Measurements from ENCODE around the gene FNBP1L. TPM values are rescaled to one million over a fixed set of nuclear protein-coding genes. Genes with fewer than 3 reads are reported as not detected.

FNBP1L gene
- total and polyA plus RNA-seq, 9 of the 15 experiments (the other 6 are each of a cell fraction or from before 2014, with no cell fraction given) = 1.4 to 6.9 (median 5.9) TPM

- TF ChIP-seq ZNF277 (CRISPR knock-in tag; IDR thresholded peaks at IDR 0.05; ENCODE audit: borderline replicate concordance) (no peak), KAT7 (CRISPR knock-in tag; IDR thresholded peaks at IDR 0.05; ENCODE audit: borderline replicate concordance) (no peak), ZSCAN32 (CRISPR knock-in tag; IDR thresholded peaks at IDR 0.05) (no peak)
Measured at GRCh38 chr1:93603106-93603505, 155.2 kb downstream of the FNBP1L start (continued).

GRCh38 chr1:93603601-93604000, 155.7 kb downstream of the FNBP1L start:
- Histone ChIP-seq H3K27ac (ENCODE audit: extremely low read depth, low read depth, low read length) (no peak overlapping the region), H3K4me3 (no peak overlapping the region), H3K27me3 (ENCODE audit: control insufficient read depth in 2 of 2, insufficient read depth in 2 of 2, low read length in 2 of 2) (peaks cover 50 to 62% of the 10 kb centered on the region in 2 experiments), H3K9ac (ENCODE audit: insufficient read depth in 1 of 2, low read depth in 2 of 2, low read length in 2 of 2) (no peak overlapping the region), H3K9me1 (ENCODE audit: control insufficient read depth, insufficient read depth, low read length) (no peaks in the 10 kb centered on the region), H3K79me2 (ENCODE audit: control insufficient read depth, insufficient read depth, low read length) (no peaks in the 10 kb centered on the region), H4K20me1 (replicated peaks; ENCODE audit: control insufficient read depth, insufficient read depth, low read length) (no peaks in the 10 kb centered on the region; the same call in 1 of the 2 replicates), H3K36me3 (ENCODE audit: control insufficient read depth, insufficient read depth, low read length) (no peaks in the 10 kb centered on the region), H3K4me2 (ENCODE audit: insufficient read depth, low read length) (no peak overlapping the region), H3K4me1 (replicated peaks in 1 of 2; ENCODE audit: control insufficient read depth in 2 of 2, insufficient read depth in 2 of 2, low read length in 2 of 2) (no peaks in the 10 kb centered on the region), H2AFZ (ENCODE audit: low read depth, low read length) (no peak overlapping the region), H3K9me3 (replicated peaks; ENCODE audit: control insufficient read depth, insufficient read depth, low read depth, low read length) (no peaks in the 10 kb centered on the region)
- in situ Hi-C loops (cut with MboI) (no loop called here), intact Hi-C loops (cut with micrococcal nuclease) (no loop called here)
- 0% methylated on average over 4 of the region's 4 CpGs for WGBS (ENCODE audit: insufficient coverage, low coverage, missing lambda C conversion rate)
- POLR2A ChIA-PET = no interaction called here
- ATAC-seq (no peak), DNase-seq (ENCODE audit: extremely low read depth in 1 of 4, low spot score in 3 of 4) (no peak), FAIRE-seq (no peak)
- CTCF ChIA-PET (ENCODE audit: low intra/inter-chr PET ratio) = no interaction called here
- BruUV-seq (replicated peaks) = no TSS peak
- TF ChIP-seq ETS2 (tag; IDR thresholded peaks at IDR 0.05; ENCODE audit: borderline replicate concordance, poor library complexity, severe bottlenecking) (no peak), RNF219 (CRISPR knock-in tag; IDR thresholded peaks at IDR 0.05) (no peak), DDX20 (tag; IDR thresholded peaks at IDR 0.05; ENCODE audit: low read depth) (no peak), MTA3 (IDR thresholded peaks at IDR 0.05; ENCODE audit: borderline replicate concordance) (no peak), ZNF512 (tag; IDR thresholded peaks at IDR 0.05) (no peak), SMARCC2 (IDR thresholded peaks at IDR 0.05; ENCODE audit: low read depth) (no peak), ZNF780A (CRISPR knock-in tag; IDR thresholded peaks at IDR 0.05) (no peak), E2F5 (CRISPR knock-in tag; IDR thresholded peaks at IDR 0.05) (no peak), ZNF133 (CRISPR knock-in tag; IDR thresholded peaks at IDR 0.05) (no peak), ZNF644 (tag; IDR thresholded peaks at IDR 0.05; ENCODE audit: low read depth) (no peak), SPI1 (IDR thresholded peaks at IDR 0.05; ENCODE audit: borderline replicate concordance, low read depth, low read length) (no peak), POLR3G (IDR thresholded peaks at IDR 0.05; ENCODE audit: extremely low read depth, insufficient read length, insufficient replicate concordance) (no peak), TAL1 (IDR thresholded peaks at IDR 0.05) (no peak), TRIM24 (IDR thresholded peaks at IDR 0.05) (no peak)
